Activated CD4-positive, alpha-beta T cell treated with anti-CD3 and anti-CD28 coated beads for 1 hour (primary cell): Measurements from ENCODE around the gene ASPM.
"Not testable (repeated sequence)": the region's sequence is repeated elsewhere in the genome, so short reads cannot be mapped to it uniquely, and the experiment has no call there.

Experiments
- DNase-seq: peaks from one replicate; pipeline ENCODE4 v3.0.0-alpha.2; 2020

Gene ASPM

DNA sequence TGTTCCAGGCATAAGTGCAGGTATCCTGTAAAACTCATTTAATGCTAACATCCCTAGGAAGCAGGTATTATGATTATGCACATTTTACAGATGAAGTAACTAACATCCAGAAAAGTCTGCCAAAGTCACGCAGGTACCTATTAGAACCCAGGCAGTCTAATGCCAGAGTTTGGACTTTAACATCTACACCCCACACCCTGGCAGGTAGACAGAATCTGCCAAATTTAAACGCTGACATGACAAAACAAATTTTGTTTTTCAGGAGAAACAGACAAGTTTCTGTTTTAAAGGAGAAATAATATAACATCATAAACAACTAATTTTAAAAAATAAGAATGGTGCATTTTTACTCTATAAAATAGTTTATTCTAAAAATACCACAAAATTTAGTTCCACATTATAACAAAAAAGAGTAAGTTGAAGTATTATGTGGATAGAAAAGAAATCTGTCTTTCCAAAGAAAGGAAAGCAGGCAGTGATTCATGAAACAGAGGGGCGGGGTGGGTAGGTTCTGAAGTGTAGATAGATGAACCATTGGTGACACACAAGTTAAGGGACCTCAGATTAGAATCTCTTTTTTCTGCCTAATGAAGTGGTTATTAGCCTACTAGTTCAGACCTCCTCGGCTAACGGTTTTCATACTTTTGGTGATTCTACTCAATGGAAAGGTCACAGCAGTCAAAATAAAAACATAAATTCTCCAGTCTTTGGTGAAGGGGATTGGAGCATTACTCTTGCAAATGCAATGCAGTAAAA, 1.7 kb downstream of the ASPM start:
- DNase-seq: no peak

DNA sequence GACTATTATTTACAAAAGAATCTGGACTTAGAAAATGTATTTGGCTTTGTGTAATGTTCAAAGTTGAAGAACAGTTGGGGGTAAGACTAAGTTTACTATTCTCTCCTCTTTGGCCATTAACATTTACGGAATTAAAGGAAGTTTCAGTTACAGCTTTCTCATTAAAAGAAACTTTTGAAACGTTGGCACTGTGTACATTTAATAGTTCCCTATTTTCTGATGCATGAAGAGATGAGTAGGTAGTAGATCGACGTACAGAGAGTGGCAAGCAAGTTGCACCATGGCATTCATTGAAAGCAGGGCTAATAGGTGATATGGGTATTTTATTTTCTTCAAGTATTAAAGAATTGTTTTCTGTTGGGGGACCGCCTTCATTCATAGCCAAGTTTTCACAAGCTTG, 3.2 kb downstream of the ASPM start:
- no peak for DNase-seq

DNA sequence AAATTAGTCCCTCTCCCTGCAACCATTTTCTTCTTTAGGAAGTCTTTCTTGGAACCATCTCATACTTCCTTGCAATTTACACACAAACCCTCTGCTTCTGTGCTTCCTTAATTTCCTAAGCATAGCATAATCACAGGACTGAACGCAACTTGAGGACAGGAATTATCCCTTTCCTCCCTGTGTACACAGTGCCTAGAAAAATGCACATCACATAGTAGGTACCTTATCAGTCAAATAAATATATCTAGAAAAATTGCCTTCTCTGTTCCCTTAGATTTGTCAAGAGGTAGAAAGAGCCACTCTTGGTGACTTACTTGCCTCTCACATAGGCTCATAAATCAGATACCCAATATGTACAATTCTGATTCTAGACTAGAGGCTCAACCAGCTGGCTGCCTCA, 4.9 kb downstream of the ASPM start:
- DNase-seq: no peak

DNA sequence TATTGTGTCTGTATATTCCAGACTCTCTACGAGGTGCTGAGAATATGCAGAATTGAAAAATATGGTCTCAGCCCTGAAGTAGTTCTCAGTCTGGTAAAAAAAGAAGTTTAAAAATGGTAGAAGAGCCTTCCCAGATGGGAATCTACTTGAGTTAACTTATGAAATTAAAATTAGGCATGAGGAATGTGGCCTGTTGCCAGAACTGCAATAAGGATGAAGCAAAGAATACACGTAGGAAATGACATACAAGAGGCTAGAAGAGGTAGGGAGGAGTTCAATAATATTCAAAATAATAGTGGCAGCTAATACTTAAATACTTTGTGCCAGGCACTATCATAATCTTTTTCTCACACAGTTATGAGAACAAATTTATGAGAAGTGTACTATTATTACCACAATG, 6.3 kb downstream of the ASPM start:
- DNase-seq: no peak

DNA sequence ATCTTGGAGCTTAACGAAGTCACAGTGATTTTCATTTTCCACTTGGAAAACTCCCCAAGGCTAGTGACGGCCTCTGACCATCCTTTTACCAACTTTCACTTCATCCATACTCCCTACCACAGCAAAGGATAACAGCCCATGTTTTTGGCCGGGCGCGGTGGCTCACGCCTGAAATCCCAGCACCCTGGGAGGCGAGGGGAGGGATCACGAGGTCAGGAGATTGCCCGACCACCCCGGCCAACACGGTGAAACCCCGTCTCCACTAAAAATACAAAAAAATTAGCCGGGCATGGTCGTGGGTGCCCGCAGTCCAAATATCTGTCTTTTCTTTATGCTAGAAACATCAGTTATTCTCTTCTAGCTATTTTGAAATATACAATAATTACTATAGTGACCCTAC, 7.3 kb downstream of the ASPM start:
- no peak for DNase-seq

DNA sequence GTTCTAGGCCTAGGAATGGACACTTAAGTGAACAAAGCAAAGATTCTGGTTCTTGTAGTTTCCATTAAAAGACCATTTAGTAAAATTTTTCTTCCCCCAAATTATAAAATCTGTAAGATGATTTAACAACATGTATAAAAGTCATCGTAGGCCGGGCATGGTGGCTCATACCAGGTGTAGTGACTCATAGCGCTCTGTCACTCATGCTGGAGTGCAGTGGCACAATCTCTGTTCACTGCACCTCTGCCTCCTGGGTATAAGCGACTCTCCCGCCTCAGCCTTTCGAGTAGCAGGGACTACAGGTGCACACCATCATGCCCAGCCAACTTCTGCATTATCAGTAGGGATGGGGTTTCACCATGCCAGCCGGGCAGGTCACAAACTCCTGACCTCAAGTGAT, 9.1 kb downstream of the ASPM start:
- no peak for DNase-seq

DNA sequence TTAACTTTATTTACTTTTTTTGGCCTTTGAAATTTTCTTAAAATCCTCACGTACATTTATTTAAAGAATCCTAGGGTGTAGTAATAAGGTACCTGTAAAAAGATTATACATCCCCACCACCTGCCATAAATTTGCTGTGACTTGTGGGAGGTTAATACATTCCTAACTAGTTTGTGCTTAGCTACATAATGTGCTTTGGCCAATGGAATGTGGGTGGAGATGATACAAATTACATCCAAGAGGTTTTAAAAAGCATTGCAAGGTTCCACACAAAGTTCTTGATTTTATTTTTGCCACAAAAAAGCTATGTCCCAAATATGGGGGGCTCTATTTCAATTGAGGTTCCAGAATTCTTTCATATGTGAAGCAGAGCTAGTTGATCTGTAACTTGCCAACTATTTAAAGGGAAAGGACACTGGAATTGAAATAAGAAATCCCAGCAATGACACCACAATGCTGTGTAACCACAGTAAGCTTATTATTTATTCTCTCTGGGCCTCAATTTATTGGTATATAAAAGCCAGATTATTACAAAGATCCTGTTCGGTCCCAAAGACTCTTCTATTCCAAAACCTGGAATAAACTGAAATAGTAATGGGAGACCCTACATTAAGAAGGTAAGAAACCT, 15.7 kb downstream of the ASPM start:
- no peak for DNase-seq

DNA sequence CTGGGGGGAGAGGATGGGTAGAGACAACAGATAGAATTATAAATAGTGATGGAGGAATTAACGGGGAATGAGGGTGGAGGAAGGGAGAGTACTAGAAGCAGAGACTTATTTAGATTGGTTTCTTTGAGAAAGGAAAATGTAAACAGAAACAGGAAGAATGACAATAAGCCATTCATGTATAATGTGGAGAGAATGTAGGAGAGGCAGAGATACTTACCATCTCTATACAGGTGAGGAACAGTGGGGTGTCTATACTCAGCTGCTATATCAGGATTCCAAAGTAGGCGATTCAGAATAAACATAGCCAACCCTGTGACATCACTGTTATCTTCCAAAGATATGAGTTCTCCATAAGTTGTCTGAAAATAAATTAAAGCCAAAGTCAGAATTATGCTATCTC, 16.8 kb downstream of the ASPM start:
- no peak for DNase-seq

DNA sequence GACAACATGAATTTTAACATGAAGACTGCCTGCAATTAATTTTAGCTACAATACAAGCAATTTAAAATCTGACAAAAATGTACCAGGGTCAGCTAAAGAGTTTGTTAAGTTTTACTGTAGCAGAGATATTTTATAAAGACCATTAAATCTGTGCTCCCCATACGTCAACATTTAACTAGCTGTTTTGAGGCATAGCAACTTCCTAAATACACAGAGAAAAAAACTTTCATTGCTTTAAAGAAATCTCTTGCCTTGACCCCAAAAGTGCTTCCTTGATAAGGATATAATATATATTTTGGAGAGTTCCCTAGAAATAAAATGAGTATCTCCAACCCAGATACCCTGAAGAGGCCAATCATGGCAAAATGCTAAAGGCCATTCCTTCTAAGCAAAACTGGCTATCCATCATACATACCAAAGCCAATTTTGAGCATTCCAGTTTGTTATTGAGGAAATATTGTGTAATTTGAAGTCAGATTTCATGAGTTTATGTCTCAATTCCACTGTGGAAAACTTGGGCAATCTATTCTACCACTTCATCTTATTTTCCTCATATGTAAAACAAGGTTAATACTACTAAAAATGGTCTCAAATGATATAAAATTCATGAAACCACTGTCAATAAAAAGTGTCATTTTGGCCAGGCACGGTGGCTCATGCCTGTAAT, 19.1 kb downstream of the ASPM start:
- no peak for DNase-seq

DNA sequence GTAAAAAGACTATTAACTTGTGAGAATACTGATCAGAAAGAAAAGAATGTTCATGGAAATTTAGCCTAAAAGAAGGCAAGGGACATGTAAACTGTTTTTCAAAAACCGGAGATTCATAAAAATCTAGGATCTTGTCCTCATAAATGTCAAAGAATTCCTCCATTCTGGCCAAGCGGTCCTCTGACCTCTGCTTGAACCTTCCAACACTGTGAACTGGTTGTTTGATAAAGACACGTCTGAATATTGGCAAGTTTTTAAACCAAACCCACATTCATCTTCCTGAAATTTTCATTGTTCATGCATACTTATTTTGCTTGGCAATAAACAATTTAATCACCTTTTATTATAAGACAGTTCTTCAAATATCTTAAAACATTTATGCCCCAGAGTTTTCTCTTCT, 19.8 kb downstream of the ASPM start:
- no peak for DNase-seq

DNA sequence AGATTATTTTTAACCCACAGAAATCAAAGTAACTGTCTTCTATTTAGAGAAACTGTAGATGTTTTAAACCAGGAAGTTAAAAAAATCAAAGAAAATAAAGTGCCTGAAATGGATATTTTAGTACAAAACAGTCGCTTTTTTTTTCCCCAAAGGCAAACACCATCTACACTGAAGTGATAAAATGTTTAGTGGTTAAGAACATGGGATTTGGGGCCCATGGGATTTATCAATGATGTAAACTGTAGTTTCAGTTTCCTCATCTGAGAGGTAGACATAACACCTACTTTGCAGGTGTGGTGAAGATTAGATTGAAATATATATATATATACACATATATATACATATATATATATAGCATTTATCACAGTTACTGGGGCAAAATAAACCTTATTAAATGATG, 22.1 kb downstream of the ASPM start:
- no peak for DNase-seq

DNA sequence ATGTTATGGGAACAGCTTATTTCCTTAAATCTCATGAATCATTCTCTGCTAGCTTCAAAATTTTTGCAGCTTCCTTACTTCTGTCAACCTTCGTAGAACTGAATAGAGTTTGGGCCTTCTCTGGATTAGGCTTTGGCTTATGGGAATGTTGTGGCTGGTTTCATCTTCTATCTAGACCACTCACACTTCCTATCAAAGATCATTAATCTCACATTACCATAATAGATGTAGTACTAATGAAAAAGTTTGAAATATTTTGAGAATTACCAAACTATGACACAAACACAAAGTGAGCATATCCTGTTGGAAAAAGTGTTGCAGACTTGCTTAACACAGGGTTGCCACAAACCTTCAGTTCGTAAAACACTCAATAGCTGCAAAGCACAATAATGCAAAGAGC, 30.3 kb downstream of the ASPM start:
- DNase-seq: no peak

DNA sequence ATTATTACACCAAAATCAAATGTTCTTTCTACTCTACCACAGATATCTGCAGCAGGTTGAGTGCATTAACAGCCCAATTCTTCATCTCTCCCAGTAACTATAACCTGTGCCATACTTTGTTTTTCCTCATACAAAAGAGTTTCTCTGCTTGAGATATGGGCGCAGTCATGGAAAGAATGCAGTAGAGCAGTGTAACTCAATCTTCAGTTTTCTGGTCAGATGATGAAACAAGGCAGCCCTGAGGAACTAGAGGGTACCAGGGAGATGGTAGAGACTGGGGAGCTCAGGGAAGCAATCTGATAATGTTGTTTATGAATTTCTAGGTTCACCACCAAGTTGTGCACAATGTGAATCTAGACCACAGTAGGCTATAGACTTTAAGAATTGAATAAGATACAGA, 39.6 kb downstream of the ASPM start:
- no peak for DNase-seq

DNA sequence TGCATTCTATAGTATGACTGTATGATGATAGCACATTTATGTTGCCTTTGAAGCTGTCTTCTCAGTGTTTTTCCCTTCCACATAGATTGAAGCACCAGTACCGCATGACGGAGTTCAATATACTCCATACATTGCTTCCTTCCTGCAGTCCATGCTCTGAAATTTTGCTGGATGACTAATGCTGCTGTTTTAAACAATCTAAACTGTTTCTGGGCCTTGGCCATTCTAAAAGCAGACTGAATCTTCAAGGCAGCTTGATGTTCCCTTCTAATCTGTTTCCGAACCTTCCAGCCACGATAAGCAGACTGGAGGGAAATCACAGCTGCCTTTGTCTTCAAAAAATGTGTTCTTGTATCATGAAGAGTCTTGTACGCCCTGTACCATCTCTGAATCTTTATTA, 43.2 kb downstream of the ASPM start:
- no peak for DNase-seq

DNA sequence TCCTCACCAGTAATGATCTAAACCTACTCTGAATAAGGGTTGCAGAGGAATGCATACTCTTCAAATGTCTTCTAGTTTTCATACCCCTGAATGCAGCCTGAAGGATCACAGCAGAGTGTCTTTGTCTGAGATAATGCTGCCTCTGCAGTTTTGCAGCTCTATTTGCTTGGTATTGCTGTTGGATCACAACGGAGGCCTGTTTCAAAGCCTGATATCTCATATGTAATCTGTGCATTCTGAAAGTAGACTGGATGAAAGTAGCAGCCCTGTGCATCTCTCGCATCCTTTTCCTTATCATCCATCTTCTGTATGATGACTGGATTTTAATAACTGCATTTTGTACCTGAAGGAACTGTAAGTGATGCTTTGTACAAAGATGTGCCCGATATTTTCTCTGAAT, 44.5 kb downstream of the ASPM start:
- no peak for DNase-seq

DNA sequence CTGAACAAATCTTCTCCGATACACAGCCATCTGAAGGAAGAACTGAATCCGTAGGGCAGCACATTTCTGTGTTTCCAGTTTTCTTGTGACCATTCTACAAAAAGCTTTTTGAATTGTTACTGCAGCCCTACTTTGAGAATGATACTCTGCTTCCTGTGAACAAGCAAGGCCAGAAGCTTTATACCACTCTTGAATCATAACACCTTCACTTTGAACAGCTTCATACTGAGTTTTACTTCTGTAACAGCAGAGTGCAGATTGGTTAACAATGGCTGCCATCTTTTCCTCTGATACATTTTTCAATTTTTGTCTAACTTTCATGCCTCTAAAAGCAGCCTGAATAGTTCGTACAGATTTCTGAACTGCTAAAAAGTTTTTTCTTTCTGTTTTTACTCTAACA, 45.8 kb downstream of the ASPM start:
- no peak for DNase-seq

DNA sequence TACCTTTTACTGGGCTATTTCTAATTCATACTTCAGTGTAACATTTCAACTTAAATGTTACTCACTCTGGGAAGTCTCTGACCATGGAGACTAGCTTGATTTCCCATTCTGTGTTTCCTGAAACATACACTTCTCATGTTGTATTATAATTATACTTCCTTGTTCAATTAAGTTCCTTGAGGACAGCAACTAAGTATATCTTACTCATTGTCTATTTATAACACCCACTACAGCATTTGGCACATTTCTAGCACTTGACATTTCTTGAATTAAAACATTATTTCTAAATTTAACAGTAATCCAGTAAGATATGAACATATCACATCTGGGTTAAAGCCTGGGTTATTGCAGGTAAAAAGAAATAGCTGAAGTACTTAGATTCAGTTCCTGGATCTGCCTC, 47.0 kb downstream of the ASPM start:
- no peak for DNase-seq

DNA sequence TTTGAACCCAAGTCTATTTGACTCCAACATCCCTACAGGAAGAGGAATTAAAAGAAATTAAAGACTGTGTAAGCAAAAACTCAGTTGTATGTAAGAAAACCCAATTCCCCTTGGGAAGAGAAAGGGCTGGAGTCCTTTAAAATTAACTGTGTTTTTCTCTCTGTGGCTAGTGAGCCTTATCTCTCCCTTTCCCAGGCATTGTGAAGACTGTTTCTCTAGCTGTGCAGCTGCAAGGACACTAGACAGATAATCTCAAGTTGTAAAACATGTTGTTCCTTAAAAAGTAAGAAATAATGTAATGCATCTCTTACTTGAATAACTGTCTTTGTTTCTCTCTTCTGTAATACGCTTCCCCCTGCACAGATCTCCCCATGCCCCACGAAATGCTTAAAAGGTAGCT, 49.5 kb downstream of the ASPM start:
- not testable (repeated sequence) for DNase-seq

DNA sequence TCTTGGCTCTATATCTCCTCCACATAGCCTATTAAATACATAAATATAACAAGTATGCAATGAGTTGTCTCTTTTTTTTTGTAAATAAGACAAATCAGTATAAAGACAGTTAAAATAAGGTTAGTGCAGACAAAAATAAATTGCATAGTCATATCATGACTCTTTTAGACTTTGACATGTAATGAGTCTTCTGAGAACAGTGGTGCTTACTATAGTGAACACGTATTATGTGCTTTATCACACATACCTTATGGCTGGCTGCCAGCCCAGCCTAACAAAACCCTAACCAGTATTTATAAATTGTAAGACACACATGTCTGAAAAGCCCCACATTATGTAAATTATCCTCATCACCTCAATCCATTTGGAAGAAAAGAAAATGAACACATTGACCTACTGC, 50.3 kb downstream of the ASPM start:
- no peak for DNase-seq

DNA sequence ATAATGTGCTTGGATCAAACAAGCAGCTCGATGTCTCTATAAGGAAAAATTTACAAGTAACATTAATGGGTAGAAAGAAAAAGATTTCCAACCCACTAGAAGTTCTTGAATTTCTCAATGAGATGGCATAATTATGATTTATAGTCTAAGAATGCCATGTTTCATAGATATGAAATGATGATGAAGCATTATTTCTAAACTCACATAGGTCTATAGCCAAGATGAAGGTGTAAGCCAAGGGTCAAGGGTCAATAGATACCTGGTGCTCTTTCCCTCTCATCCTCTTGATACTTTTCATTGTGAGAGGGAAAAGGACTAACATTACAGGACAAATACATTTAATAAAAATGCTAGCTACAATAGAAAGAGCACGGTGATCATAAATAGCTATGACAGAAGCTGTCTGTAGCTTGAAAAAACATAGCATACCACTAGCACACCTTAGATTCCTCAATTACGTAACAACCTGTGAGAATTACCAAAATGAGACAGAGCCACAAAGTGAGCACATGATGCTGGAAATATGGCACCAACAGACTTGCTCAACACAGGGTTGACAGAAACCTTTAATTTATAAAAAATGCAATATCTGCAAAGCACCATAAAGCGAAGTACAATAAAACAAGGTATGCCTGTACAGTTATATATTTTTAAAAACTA, 53.1 kb downstream of the ASPM start:
- DNase-seq: no peak

DNA sequence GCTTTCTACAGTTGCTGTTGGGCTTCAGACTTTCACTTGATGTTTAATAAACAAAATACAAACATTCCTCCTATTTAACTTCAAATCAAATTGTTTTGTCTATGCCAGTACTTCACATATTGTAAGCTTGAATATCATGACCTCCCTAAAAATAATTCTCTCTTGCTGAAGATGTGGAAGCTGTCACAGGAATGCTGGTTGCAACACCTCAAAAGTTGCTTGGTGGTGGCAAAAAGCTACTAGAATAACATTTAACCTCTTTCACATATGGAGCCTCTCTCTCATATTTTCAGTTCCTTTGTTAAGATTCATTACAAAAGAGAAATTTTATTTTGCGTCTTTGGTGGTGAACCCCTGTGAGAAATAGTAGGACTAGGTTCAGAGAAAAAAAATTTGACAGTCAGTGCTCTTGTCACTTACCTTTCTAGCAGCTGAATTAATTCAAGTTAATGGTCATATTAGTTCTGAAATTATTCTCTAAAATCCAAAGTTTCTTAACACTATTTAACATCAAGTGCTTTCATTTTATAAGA, 53.9 kb downstream of the ASPM start:
- DNase-seq: no peak

DNA sequence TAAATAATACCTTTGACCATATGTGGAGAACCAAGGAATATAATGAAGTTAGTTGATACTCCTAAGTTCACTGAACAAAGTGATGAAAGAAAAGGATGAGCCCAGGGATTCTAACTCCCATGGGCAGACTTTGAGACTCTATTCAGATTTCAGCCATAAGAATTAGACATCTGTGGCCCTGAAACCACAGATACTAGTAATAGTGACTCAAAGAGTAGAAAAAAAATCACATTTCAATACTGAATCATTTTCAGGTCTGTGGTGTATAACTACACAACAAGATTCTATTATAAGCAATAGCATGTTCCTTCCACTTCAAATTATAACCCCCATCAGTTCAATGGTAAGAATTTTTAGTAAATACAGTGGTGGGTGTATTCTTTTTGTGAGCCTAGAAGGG, 63.0 kb downstream of the ASPM start:
- DNase-seq: no peak

DNA sequence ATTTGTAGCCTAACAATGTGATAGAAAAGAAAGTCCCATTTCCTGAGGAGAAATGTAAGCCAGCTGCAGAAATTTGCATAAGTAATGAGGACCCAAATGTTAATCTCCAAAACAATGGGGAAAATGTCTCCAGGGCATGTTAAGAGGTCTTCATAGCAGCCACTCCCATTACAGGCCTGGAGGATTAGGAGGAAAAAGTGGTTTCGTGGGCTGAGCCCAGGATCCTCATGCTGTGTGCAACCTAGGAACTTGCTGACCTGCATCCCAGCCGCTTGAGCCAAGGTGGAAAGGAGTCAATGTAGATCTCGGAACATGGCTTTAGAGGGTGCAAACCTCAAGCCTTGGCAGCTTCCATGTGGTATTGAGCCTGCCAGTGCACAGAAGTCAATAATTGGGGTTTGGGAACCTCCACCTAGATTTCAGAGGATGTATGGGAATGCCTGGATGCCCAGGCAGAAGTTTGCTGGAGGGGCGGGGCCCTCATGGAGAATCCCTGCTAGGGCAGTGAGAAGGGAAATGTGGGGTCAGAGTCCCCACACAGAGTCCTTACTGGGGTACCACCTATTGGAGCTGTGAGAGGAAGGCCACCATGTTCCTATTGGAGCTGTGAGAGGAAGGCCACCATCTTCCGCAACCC, 65.2 kb downstream of the ASPM start:
- DNase-seq: no peak
